HepG2 (cell line): ENCODE measurements around the gene KRT1. TPM values are rescaled to one million over a fixed set of nuclear protein-coding genes. Genes with fewer than 3 reads are reported as not detected.

ENCODE experiments used
- ATAC-seq: fragments of 200-7000 bp; cut with Tn5 transposase; 3 replicates; pipeline ENCODE4 v1.9.1; 2020; ENCODE audit warnings: mild to moderate bottlenecking, moderate library complexity
- BruUV-seq: library from RNA; stranded (reverse); fragments of 400-500 nt; replicated peaks from 2 replicates; lab custom pipeline; 2021; lab: Mats Ljungman, UMichigan
- CTCF ChIA-PET: fragments of 300-600 bp; formaldehyde crosslinking; extraction: SDS; loops from one replicate; lab custom pipeline; 2021; ENCODE audit warnings: low total read pairs, inconsistent platforms, low intra/inter-chr PET ratio; lab: Yijun Ruan, JAX
- POLR2A ChIA-PET: fragments of 350-600 bp; sonication (Branson Sonifier 250); formaldehyde crosslinking; loops from one replicate; lab custom pipeline; 2020; ENCODE audit warnings: antibody characterized with exemption, inconsistent platforms; lab: Yijun Ruan, JAX
- DNase-seq: peaks from one replicate; pipeline ENCODE4 v3.0.0-alpha.2; 2015; ENCODE audit warnings: low spot score
- FAIRE-seq: peaks from 3 replicates; lab custom pipeline; 2011; peaks lifted over from hg19 to GRCh38; lab: Jason Lieb, UNC
- H2AFZ ChIP-seq: one replicate; pipeline ENCODE4 v1.6.1; 2011; ENCODE audit warnings: low read length, inconsistent platforms
- H3K27ac ChIP-seq: fragments of 300-600 bp; 3 replicates; pipeline ENCODE4 v1.8.0; 2011; ENCODE audit warnings: mixed run types, mild to moderate bottlenecking, mixed read lengths, low read length, inconsistent platforms; ENCODE audit not compliant: insufficient read depth; ENCODE audit errors: extremely low read length
- H3K27me3 ChIP-seq, 2 experiments: fragments of 200-600 bp in 1 of 2; 2 replicates in 1 of 2; 3 replicates in 1 of 2; pipeline versions ENCODE4 v1.6.0 to v1.8.0; 2011; ENCODE audit warnings: low read length in 2 of 2, mild to moderate bottlenecking in 2 of 2, moderate library complexity in 2 of 2, inconsistent platforms in 1 of 2; ENCODE audit not compliant: insufficient read depth in 2 of 2, control insufficient read depth in 1 of 2
- H3K36me3 ChIP-seq, 2 experiments: fragments of 200-600 bp in 1 of 2; replicated peaks in 1 of 2; 2 replicates in 1 of 2; 3 replicates in 1 of 2; pipeline versions ENCODE4 v1.5.1 to v1.8.0; 2011; ENCODE audit warnings: low read length in 2 of 2, inconsistent platforms in 1 of 2; ENCODE audit not compliant: insufficient read depth in 2 of 2, control insufficient read depth in 1 of 2
- H3K4me1 ChIP-seq: 2 replicates; pipeline ENCODE4 v1.5.1; 2012; ENCODE audit warnings: low read length, inconsistent platforms; ENCODE audit not compliant: insufficient read depth
- H3K4me2 ChIP-seq: 2 replicates; pipeline ENCODE4 v1.6.0; 2011; ENCODE audit warnings: low read depth, low read length, inconsistent platforms
- H3K4me3 ChIP-seq, 3 experiments: fragments of 200-600 bp in 1 of 3; sonication (generic), shearing (Covaris generic) in 1 of 3; replicated peaks in 1 of 3; 2 replicates each; pipeline ENCODE4 v1.5.1; 2011 to 2016; ENCODE audit warnings: low read length in 3 of 3, inconsistent platforms in 2 of 3, low read depth in 2 of 3, mild to moderate bottlenecking in 2 of 3, control low read depth in 1 of 3, mixed read lengths in 1 of 3; ENCODE audit not compliant: insufficient read depth in 1 of 3
- H3K79me2 ChIP-seq: one replicate; pipeline ENCODE4 v1.6.1; 2011; ENCODE audit warnings: low read length, inconsistent platforms; ENCODE audit not compliant: insufficient read depth
- H3K9ac ChIP-seq: 2 replicates; pipeline ENCODE4 v1.6.0; 2011; ENCODE audit warnings: mild to moderate bottlenecking, low read depth, low read length, inconsistent platforms; ENCODE audit not compliant: insufficient read depth
- H3K9me3 ChIP-seq: 2 replicates; pipeline ENCODE4 v1.5.1; 2012; ENCODE audit warnings: mild to moderate bottlenecking, low read length
- H4K20me1 ChIP-seq: 2 replicates; pipeline ENCODE4 v1.6.0; 2011; ENCODE audit warnings: inconsistent platforms, mild to moderate bottlenecking, low read length, moderate library complexity; ENCODE audit not compliant: insufficient read depth
- AGO2 ChIP-seq: fragments of 200-400 bp; formaldehyde crosslinking; optimal IDR thresholded peaks from 2 replicates; pipeline ENCODE3; 2017; ENCODE audit warnings: mild to moderate bottlenecking, low read depth, low read length, moderate library complexity
- BCL6 ChIP-seq: IDR thresholded peaks from 2 replicates; pipeline ENCODE4 v1.6.1; 2016; ENCODE audit warnings: missing genetic modification reagents, missing compliant biosample characterization
- KLF9 ChIP-seq: IDR thresholded peaks from 2 replicates; pipeline ENCODE4 v1.6.1; 2016; ENCODE audit warnings: low read depth
- MAZ ChIP-seq, 2 experiments: sonication (generic) in 1 of 2; formaldehyde crosslinking in 1 of 2; IDR thresholded peaks; 2 replicates each; pipeline versions ENCODE4 v1.5.0 to v1.6.1; 2012 to 2020; ENCODE audit warnings: low read depth in 2 of 2, mild to moderate bottlenecking in 2 of 2, borderline replicate concordance in 1 of 2, improper control_type of control experiment in 1 of 2, low read length in 1 of 2, missing genetic modification reagents in 1 of 2, moderate library complexity in 1 of 2
- RFXANK ChIP-seq: IDR thresholded peaks from 2 replicates; pipeline ENCODE4 v1.6.1; 2016
- ZFP37 ChIP-seq: sonication (generic); formaldehyde crosslinking; IDR thresholded peaks from 2 replicates; pipeline ENCODE4 v1.4.0; 2020; ENCODE audit warnings: missing genetic modification reagents, borderline replicate concordance
- ZMAT3 ChIP-seq: sonication (generic); formaldehyde crosslinking; conservative IDR thresholded peaks from 2 replicates; pipeline ENCODE4 v1.7.0; 2021; ENCODE audit warnings: missing genetic modification reagents
- ZNF180 ChIP-seq: sonication (generic); formaldehyde crosslinking; IDR thresholded peaks from 2 replicates; pipeline ENCODE4 v1.4.0; 2020; ENCODE audit warnings: low read depth, missing genetic modification reagents, borderline replicate concordance
- ZNF367 ChIP-seq: sonication (generic); formaldehyde crosslinking; IDR thresholded peaks from 2 replicates; pipeline ENCODE4 v1.4.0; 2020; ENCODE audit warnings: missing genetic modification reagents, borderline replicate concordance
- ZSCAN21 ChIP-seq: sonication (generic); formaldehyde crosslinking; IDR thresholded peaks from 2 replicates; pipeline ENCODE4 v1.8.0; 2022; ENCODE audit warnings: mild to moderate bottlenecking, missing genetic modification reagents, moderate library complexity, borderline replicate concordance
- in situ Hi-C: cut with HindIII; loops from 2 replicates; pipeline ENCODE4 v1.10.0; 2017; ENCODE audit warnings: low pct_unique_long_range_greater_than_20kb; ENCODE audit not compliant: extremely low pct_ligation_motif_present
- intact Hi-C: fragments of 100-400 bp; cut with micrococcal nuclease; formaldehyde crosslinking; loops from one replicate; pipeline ENCODE4 v1.10.0; 2022; ENCODE audit not compliant: unreplicated experiment
- polyA plus RNA-seq, 8 experiments: library from polyadenylated mRNA; depleted of rRNA in 3 of 8; stranded (reverse) in 7 of 8; unstranded in 1 of 8; fragments of >200 nt; fragmentation: Illumina TruSeq in 4 of 8; extraction: Trizol in 4 of 8; gene quantifications; 2 replicates each; pipeline versions ENCODE4 v1.2.1 to v1.2.3, GENCODE V29; 2011 to 2016; ENCODE audit warnings: low read depth in 4 of 8, missing spikeins in 1 of 8, mixed read lengths in 1 of 8; ENCODE audit not compliant: insufficient read depth in 1 of 8
- total RNA-seq, 5 experiments: library from RNA; depleted of rRNA; stranded (reverse); fragments of >200 nt; fragmentation: Illumina TruSeq; extraction: Trizol; gene quantifications; 2 replicates each; pipeline ENCODE4 v1.2.3, GENCODE V29; 2016; ENCODE audit warnings: low read depth in 1 of 5
- TF ChIP-seq, protein P1 (sequence below): sonication (generic); formaldehyde crosslinking; IDR thresholded peaks from 2 replicates; pipeline ENCODE4 v1.4.0; 2020; ENCODE audit warnings: missing genetic modification reagents

Gene KRT1
- total and polyA plus RNA-seq, 2 of the 13 experiments (the other 11 are each of a cell fraction or from before 2014, with no cell fraction given) = not detected

DNA sequence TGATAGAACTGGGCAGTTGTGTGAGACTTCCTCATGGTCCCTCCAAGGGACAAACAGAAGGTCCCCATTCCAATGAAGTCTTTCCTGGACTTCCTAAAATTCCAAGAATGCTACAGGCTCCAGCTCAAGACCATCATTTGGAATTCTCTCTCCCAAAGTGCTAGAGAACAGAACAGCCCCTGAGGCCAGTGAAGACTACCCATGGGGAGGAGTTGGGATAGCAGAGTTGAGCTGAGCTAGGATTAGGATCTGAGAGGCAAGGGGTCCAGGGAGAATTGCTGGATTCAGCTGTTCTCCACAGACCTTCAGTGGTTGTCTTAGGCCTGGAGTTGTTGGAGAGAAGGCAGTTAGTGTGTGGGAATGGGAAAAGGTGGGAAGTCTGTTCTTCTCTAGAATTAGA is 10.8 kb downstream of the KRT1 start:
- BruUV-seq = no TSS peak
- no peak for ATAC-seq
- H3K79me2 ChIP-seq = no peaks in the 10 kb centered on the region
- ChIA-PET CTCF (no interaction called here), POLR2A (no interaction called here)
- in situ Hi-C loops = no loop called here
- TF ChIP-seq MAZ (IDR thresholded peaks at IDR 0.05; ENCODE audit: borderline replicate concordance, low read depth, low read length) (no peak), MAZ (CRISPR knock-in tag; IDR thresholded peaks at IDR 0.05; ENCODE audit: low read depth) (no peak), ZNF367 (CRISPR knock-in tag) (no peak), ZNF180 (CRISPR knock-in tag) (no peak), ZMAT3 (CRISPR knock-in tag) (no peak), BCL6 (CRISPR knock-in tag) (no peak), AGO2 (no peak), KLF9 (no peak), ZFP37 (CRISPR knock-in tag) (no peak), RFXANK (CRISPR knock-in tag) (no peak), ZSCAN21 (CRISPR knock-in tag) (no peak)
- TF ChIP-seq, protein P1, sequence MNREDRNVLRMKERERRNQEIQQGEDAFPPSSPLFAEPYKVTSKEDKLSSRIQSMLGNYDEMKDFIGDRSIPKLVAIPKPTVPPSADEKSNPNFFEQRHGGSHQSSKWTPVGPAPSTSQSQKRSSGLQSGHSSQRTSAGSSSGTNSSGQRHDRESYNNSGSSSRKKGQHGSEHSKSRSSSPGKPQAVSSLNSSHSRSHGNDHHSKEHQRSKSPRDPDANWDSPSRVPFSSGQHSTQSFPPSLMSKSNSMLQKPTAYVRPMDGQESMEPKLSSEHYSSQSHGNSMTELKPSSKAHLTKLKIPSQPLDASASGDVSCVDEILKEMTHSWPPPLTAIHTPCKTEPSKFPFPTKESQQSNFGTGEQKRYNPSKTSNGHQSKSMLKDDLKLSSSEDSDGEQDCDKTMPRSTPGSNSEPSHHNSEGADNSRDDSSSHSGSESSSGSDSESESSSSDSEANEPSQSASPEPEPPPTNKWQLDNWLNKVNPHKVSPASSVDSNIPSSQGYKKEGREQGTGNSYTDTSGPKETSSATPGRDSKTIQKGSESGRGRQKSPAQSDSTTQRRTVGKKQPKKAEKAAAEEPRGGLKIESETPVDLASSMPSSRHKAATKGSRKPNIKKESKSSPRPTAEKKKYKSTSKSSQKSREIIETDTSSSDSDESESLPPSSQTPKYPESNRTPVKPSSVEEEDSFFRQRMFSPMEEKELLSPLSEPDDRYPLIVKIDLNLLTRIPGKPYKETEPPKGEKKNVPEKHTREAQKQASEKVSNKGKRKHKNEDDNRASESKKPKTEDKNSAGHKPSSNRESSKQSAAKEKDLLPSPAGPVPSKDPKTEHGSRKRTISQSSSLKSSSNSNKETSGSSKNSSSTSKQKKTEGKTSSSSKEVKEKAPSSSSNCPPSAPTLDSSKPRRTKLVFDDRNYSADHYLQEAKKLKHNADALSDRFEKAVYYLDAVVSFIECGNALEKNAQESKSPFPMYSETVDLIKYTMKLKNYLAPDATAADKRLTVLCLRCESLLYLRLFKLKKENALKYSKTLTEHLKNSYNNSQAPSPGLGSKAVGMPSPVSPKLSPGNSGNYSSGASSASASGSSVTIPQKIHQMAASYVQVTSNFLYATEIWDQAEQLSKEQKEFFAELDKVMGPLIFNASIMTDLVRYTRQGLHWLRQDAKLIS (CRISPR knock-in tag) = no peak
- no peak overlapping the region for H2AFZ ChIP-seq
- no peak overlapping the region for H3K9ac ChIP-seq
- intact Hi-C loops = no loop called here
- FAIRE-seq = no peak
- no peak overlapping the region for H3K27ac ChIP-seq
- H3K9me3 ChIP-seq = no peaks in the 10 kb centered on the region
- H3K36me3 ChIP-seq = no peaks in the 10 kb centered on the region
- no peak overlapping the region for H3K4me2 ChIP-seq
- H3K4me3 ChIP-seq = no peak overlapping the region
- no peaks in the 10 kb centered on the region for H3K4me1 ChIP-seq
- no peak for DNase-seq
- H3K27me3 ChIP-seq = peaks cover 0 to under 1% of the 10 kb centered on the region in 2 experiments; a peak in 2 of 5 replicates
- H4K20me1 ChIP-seq = no peaks in the 10 kb centered on the region
